H9 (cell line): ENCODE results near the gene GALNT9. TPM values are rescaled to one million over a fixed set of nuclear protein-coding genes. Genes with fewer than 3 reads are reported as not detected.
"Not testable (repeated sequence)": the region's sequence is repeated elsewhere in the genome, so short reads cannot be mapped to it uniquely, and the experiment has no call there.

Source experiments
- DNase-seq: peaks from one replicate; pipeline ENCODE4 v3.0.0-alpha.2; 2017
- H2AFZ ChIP-seq: one replicate; pipeline ENCODE4 v1.6.1; 2013; ENCODE audit warnings: mild to moderate bottlenecking, low read length, control low read depth, moderate library complexity
- H2AK5ac ChIP-seq: 2 replicates; pipeline ENCODE4 v1.6.1; 2013; ENCODE audit warnings: low read length, control low read depth, mixed read lengths; ENCODE audit not compliant: insufficient read length
- H2BK120ac ChIP-seq: one replicate; pipeline ENCODE4 v1.6.1; 2013; ENCODE audit warnings: low read depth, mild to moderate bottlenecking, low read length, control low read depth, inconsistent platforms; ENCODE audit not compliant: poor library complexity, severe bottlenecking
- H2BK12ac ChIP-seq: 2 replicates; pipeline ENCODE4 v1.6.1; 2013; ENCODE audit warnings: low read length, control low read depth, mixed read lengths, low read depth; ENCODE audit not compliant: insufficient read length
- H2BK15ac ChIP-seq: 2 replicates; pipeline ENCODE4 v1.6.1; 2013; ENCODE audit warnings: low read depth, low read length, control low read depth
- H2BK20ac ChIP-seq: one replicate; pipeline ENCODE4 v1.6.1; 2013; ENCODE audit warnings: low read depth, mild to moderate bottlenecking, low read length, control low read depth, inconsistent platforms; ENCODE audit not compliant: poor library complexity, severe bottlenecking
- H2BK5ac ChIP-seq: 2 replicates; pipeline ENCODE4 v1.6.1; 2013; ENCODE audit warnings: low read length, control low read depth, mixed read lengths; ENCODE audit not compliant: insufficient read length
- H3K14ac ChIP-seq: 2 replicates; pipeline ENCODE4 v1.6.1; 2013; ENCODE audit warnings: low read length, control low read depth; ENCODE audit not compliant: insufficient read depth
- H3K18ac ChIP-seq: 2 replicates; pipeline ENCODE4 v1.6.1; 2013; ENCODE audit warnings: low read depth, mild to moderate bottlenecking, mixed read lengths, low read length, control low read depth; ENCODE audit not compliant: insufficient read length
- H3K23ac ChIP-seq: 2 replicates; pipeline ENCODE4 v1.6.1; 2013; ENCODE audit warnings: low read length, control low read depth, mixed read lengths, low read depth; ENCODE audit not compliant: insufficient read length
- H3K23me2 ChIP-seq: 2 replicates; pipeline ENCODE4 v1.6.1; 2013; ENCODE audit warnings: low read depth, mild to moderate bottlenecking, mixed read lengths, low read length, control low read depth; ENCODE audit not compliant: insufficient read length, poor library complexity, severe bottlenecking
- H3K27ac ChIP-seq: 2 replicates; pipeline ENCODE4 v1.5.1; 2013; ENCODE audit warnings: low read length, control low read depth, mixed read lengths, low read depth; ENCODE audit not compliant: insufficient read length
- H3K27me3 ChIP-seq: 2 replicates; pipeline ENCODE4 v1.6.1; 2013; ENCODE audit warnings: low read length, control low read depth, inconsistent platforms; ENCODE audit not compliant: insufficient read depth
- H3K4ac ChIP-seq: 2 replicates; pipeline ENCODE4 v1.6.1; 2013; ENCODE audit warnings: low read depth, mild to moderate bottlenecking, control low read depth, inconsistent platforms, low read length, moderate library complexity
- H3K4me1 ChIP-seq: 2 replicates; pipeline ENCODE4 v1.6.1; 2013; ENCODE audit warnings: low read length, control low read depth, inconsistent platforms; ENCODE audit not compliant: insufficient read depth
- H3K4me2 ChIP-seq: 2 replicates; pipeline ENCODE4 v1.6.1; 2013; ENCODE audit warnings: low read length, control low read depth, mixed read lengths; ENCODE audit not compliant: insufficient read length, insufficient read depth
- H3K56ac ChIP-seq: 2 replicates; pipeline ENCODE4 v1.6.1; 2013; ENCODE audit warnings: low read depth, mild to moderate bottlenecking, mixed read lengths, low read length, control low read depth; ENCODE audit not compliant: insufficient read length
- H3K79me1 ChIP-seq: 2 replicates; pipeline ENCODE4 v1.6.1; 2013; ENCODE audit warnings: low read depth, mild to moderate bottlenecking, moderate library complexity, low read length, control low read depth, inconsistent platforms; ENCODE audit not compliant: insufficient read depth, poor library complexity, severe bottlenecking
- H3K79me2 ChIP-seq: 2 replicates; pipeline ENCODE4 v1.6.1; 2013; ENCODE audit warnings: low read length, control low read depth, inconsistent platforms; ENCODE audit not compliant: insufficient read depth
- H3K9ac ChIP-seq: 2 replicates; pipeline ENCODE4 v1.6.1; 2013; ENCODE audit warnings: low read length, control low read depth, mixed read lengths; ENCODE audit not compliant: insufficient read length; ENCODE audit errors: extremely low read depth
- H3K9me3 ChIP-seq: one replicate; pipeline ENCODE4 v1.6.1; 2013; ENCODE audit warnings: low read depth, low read length, inconsistent platforms; ENCODE audit not compliant: control insufficient read depth
- H3T11ph ChIP-seq: one replicate; pipeline ENCODE4 v1.6.1; 2013; ENCODE audit warnings: mild to moderate bottlenecking, low read length, control low read depth, inconsistent platforms
- H4K20me1 ChIP-seq: one replicate; pipeline ENCODE4 v1.6.1; 2013; ENCODE audit not compliant: control insufficient read depth, insufficient read length, insufficient read depth
- H4K5ac ChIP-seq: 2 replicates; pipeline ENCODE4 v1.6.1; 2013; ENCODE audit warnings: low read depth, mild to moderate bottlenecking, mixed read lengths, low read length, control low read depth; ENCODE audit not compliant: insufficient read length
- H4K8ac ChIP-seq: replicated peaks from 2 replicates; pipeline ENCODE4 v1.6.1; 2013; ENCODE audit warnings: low read length, control low read depth, mixed read lengths, low read depth; ENCODE audit not compliant: insufficient read length
- H4K91ac ChIP-seq: 2 replicates; pipeline ENCODE4 v1.6.1; 2013; ENCODE audit warnings: low read depth, mild to moderate bottlenecking, moderate library complexity, mixed read lengths, low read length, control low read depth; ENCODE audit not compliant: insufficient read length
- H3K27ac Mint-ChIP-seq, 3 experiments: 2 replicates in 2 of 3; 3 replicates in 1 of 3; pipeline ENCODE4 v1.8.0; 2020 to 2021; ENCODE audit warnings: mixed read lengths in 3 of 3, mild to moderate bottlenecking in 1 of 3, moderate library complexity in 1 of 3
- H3K27me3 Mint-ChIP-seq: 2 replicates; pipeline ENCODE4 v1.8.0; 2021; ENCODE audit warnings: low read depth, mild to moderate bottlenecking, moderate library complexity, mixed read lengths
- H3K36me3 Mint-ChIP-seq, 3 experiments: 2 replicates in 2 of 3; 3 replicates in 1 of 3; pipeline ENCODE4 v1.8.0; 2020 to 2021; ENCODE audit warnings: low read depth in 3 of 3, mixed read lengths in 3 of 3; ENCODE audit not compliant: insufficient read depth in 1 of 3
- H3K4me1 Mint-ChIP-seq, 2 experiments: 2 replicates each; pipeline ENCODE4 v1.8.0; 2020; ENCODE audit warnings: mixed read lengths in 2 of 2
- H3K4me3 Mint-ChIP-seq, 2 experiments: 2 replicates in 1 of 2; 3 replicates in 1 of 2; pipeline ENCODE4 v1.8.0; 2020 to 2021; ENCODE audit warnings: mild to moderate bottlenecking in 2 of 2, mixed read lengths in 2 of 2, moderate library complexity in 1 of 2
- H3K9me3 Mint-ChIP-seq, 2 experiments: 2 replicates in 1 of 2; 3 replicates in 1 of 2; pipeline ENCODE4 v1.8.0; 2020; ENCODE audit warnings: mild to moderate bottlenecking in 2 of 2, mixed read lengths in 2 of 2, moderate library complexity in 1 of 2
- CTCF ChIP-seq: fragments of 200-600 bp; sonication (generic); conservative IDR thresholded peaks from 3 replicates; pipeline ENCODE4 v1.8.0; 2021; ENCODE audit warnings: antibody characterized with exemption, mild to moderate bottlenecking
- WGBS: extraction: QIAGEN DNeasy Blood & Tissue Kit; methylation state at CpG from one replicate; pipeline ENCODE4 v1.1.7; 2013; ENCODE audit warnings: missing lambda C conversion rate, low lambda C conversion rate, mixed read lengths; ENCODE audit not compliant: insufficient read length; ENCODE audit errors: extremely low coverage; 5-methylcytosine and 5-hydroxymethylcytosine counted together
- total RNA-seq: library from RNA; stranded (reverse); gene quantifications from 2 replicates; pipeline ENCODE4 v1.2.1, GENCODE V29; 2021

GALNT9 gene
- total RNA-seq, 1 experiment from 2014 or later = 0.35 TPM

GRCh38 chr12:132253698-132254480 is 75.5 kb downstream of the GALNT9 start:
- Histone ChIP-seq H3K27me3 (no peaks in the 10 kb centered on the region; the same call in 1 of the 2 replicates), H4K5ac (no peak overlapping the region), H3K18ac (no peak overlapping the region), H2BK15ac (no peak overlapping the region), H3K27ac (no peak overlapping the region), H2BK12ac (no peak overlapping the region), H3K23me2 (no peaks in the 10 kb centered on the region), H4K8ac (no peak overlapping the region), H3K9me3 (no peaks in the 10 kb centered on the region), H3K79me1 (no peaks in the 10 kb centered on the region), H3K23ac (no peak overlapping the region), H3K56ac (no peak overlapping the region), H2BK5ac (no peak overlapping the region), H3K79me2 (no peaks in the 10 kb centered on the region), H2AK5ac (no peak overlapping the region), H3K4me2 (no peak overlapping the region), H4K91ac (no peak overlapping the region), H2BK120ac (no peak overlapping the region), H3K14ac (no peak overlapping the region), H3K9ac (no peak overlapping the region), H4K20me1 (no peaks in the 10 kb centered on the region), H3K4ac (no peak overlapping the region), H2BK20ac (no peak overlapping the region), H2AFZ (no peak overlapping the region), H3K4me1 (peaks cover 2% of the 10 kb centered on the region; the same call in 1 of the 2 replicates), H3T11ph (no peak overlapping the region)
- Mint-ChIP-seq H3K4me1 (peaks cover 27 to 31% of the 10 kb centered on the region in 2 experiments), H3K27ac (no peak overlapping the region; a peak in 1 of 7 replicates), H3K27me3 (peaks cover 56% of the 10 kb centered on the region), H3K4me3 (no peak overlapping the region), H3K36me3 (no peaks in the 10 kb centered on the region; a peak in 1 of 7 replicates), H3K9me3 (no peaks in the 10 kb centered on the region)
- no peak for TF ChIP-seq CTCF
- WGBS = no CpG with 5 or more reads among the region's 18 CpGs
- no peak for DNase-seq

GRCh38 chr12:132252981-132253380 is 76.4 kb downstream of the GALNT9 start:
- not testable (repeated sequence) for H3K14ac ChIP-seq, H4K8ac ChIP-seq, H3K18ac ChIP-seq, H4K5ac ChIP-seq, H3K9ac ChIP-seq, H2AFZ ChIP-seq, H3K9me3 Mint-ChIP-seq, H2AK5ac ChIP-seq, H3K27ac ChIP-seq, H4K91ac ChIP-seq, H3K23ac ChIP-seq, H3K56ac ChIP-seq, H2BK15ac ChIP-seq, H3K4me1 ChIP-seq, H3T11ph ChIP-seq, H3K79me1 ChIP-seq, H2BK12ac ChIP-seq, H3K4ac ChIP-seq, H3K9me3 ChIP-seq, H3K4me3 Mint-ChIP-seq, H3K27me3 ChIP-seq, H3K23me2 ChIP-seq, H3K79me2 ChIP-seq, H3K27ac Mint-ChIP-seq, H4K20me1 ChIP-seq, H2BK120ac ChIP-seq, H2BK20ac ChIP-seq, H2BK5ac ChIP-seq, DNase-seq, H3K36me3 Mint-ChIP-seq, H3K4me2 ChIP-seq
- Mint-ChIP-seq H3K27me3 (peaks cover 60% of the 10 kb centered on the region), H3K4me1 (peaks cover 27 to 31% of the 10 kb centered on the region in 2 experiments)
- no CpG with 5 or more reads among the region's 5 CpGs for whole genome bisulfite sequencing
